ENCODE results near the gene CRISPLD2.

- no peak for TF ChIP-seq REST (IDR thresholded peaks at IDR 0.05; ENCODE audit: low read depth)
- no peak for TF ChIP-seq TEAD4 (IDR thresholded peaks at IDR 0.05)
- no peak for TF ChIP-seq EP300 (IDR thresholded peaks at IDR 0.05; ENCODE audit: borderline replicate concordance)
- no peak for TF ChIP-seq YY1 (IDR thresholded peaks at IDR 0.05; ENCODE audit: low read depth)
- TF ChIP-seq ZBTB7A (IDR thresholded peaks at IDR 0.05; ENCODE audit: low read depth), result no peak
- TF ChIP-seq RAD21 (IDR thresholded peaks at IDR 0.05; ENCODE audit: low read depth), result no peak
- no peak for TF ChIP-seq EGR1 (IDR thresholded peaks at IDR 0.05)
- TF ChIP-seq NFIC (IDR thresholded peaks at IDR 0.05), result no peak
- TF ChIP-seq MAX (IDR thresholded peaks at IDR 0.05), result no peak
- no peak for TF ChIP-seq CEBPB (IDR thresholded peaks at IDR 0.05)
- TF ChIP-seq TAF1 (IDR thresholded peaks at IDR 0.05; ENCODE audit: low read depth), result no peak
- no peak for TF ChIP-seq TCF12 (IDR thresholded peaks at IDR 0.05; ENCODE audit: low read depth)
- no peak for TF ChIP-seq USF1 (IDR thresholded peaks at IDR 0.05)
These were observed 112.9 kb downstream of the CRISPLD2 start for GRCh38 chr16:84932681-84933080.

Measured in Ishikawa (cell line).